GM19452 (cell line): ENCODE measurements around the gene NANS.
"Not testable (repeated sequence)": the region's sequence is repeated elsewhere in the genome, so short reads cannot be mapped to it uniquely, and the experiment has no call there.

Source experiments
- ATAC-seq: cut with Tn5 transposase; IDR thresholded peaks from one replicate; pipeline ENCODE4 v1.9.1; 2021; ENCODE audit not compliant: unreplicated experiment

Gene NANS

DNA sequence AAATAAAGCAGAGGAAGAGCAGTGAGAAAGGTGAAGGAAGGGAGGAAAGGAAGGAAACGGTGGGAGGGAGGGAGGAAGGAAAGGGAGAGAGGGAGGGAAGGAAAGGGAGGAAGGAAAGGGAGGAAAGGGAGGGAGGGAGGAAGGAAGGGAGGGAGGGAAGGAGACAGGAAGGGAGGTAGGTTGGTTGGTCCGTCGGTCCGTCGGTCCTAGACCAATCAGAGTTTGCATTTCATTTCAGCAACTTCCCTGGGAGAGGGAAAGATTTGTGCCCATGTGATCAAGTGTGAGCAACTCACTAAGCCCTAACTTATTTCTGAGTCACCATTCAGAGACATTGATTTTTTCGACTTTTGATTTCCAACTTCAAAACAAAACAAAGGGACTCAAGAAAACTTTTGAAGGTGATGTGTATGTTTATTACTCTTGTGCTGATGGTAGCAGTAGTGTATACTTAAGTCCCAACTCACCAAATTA lies 18.8 kb downstream of the NANS start:
- no peak for ATAC-seq

DNA sequence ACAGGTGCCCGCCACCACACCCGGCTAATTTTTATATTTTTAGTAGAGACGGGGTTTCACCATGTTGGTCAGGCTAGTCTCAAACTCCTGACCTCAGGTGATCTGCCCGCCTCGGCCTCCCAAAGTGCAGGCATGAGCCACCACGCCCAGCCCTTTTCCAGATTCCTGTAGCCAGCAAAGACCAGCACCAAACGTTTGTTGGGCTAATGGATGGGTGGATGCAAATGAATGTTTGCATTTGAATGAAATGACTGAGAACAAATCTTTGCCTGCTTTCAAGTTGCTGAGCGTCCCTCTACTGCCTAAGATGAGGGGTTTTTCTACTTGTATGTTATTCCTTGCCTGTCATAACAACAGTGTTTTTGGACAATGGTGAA lies 20.0 kb downstream of the NANS start:
- not testable (repeated sequence) for ATAC-seq

DNA sequence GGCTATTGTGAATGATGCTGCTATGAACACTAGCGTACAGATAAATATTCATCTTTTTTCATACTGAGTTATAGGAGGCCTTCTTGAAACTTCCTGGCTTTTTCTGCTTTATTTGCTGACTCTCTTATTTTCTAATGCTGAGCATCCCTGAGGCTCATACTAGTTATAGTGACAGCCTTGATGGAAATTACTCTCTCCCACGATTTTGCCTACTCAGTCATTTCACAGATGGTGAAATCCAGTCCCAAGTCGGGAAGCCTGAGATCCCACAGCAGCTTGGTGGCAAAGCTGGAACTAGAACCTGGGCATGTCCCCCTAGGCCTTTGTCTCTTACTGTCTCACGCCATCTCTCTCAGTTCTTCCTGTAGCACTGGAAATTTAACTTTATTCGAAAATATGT lies 22.4 kb downstream of the NANS start:
- ATAC-seq: no peak

DNA sequence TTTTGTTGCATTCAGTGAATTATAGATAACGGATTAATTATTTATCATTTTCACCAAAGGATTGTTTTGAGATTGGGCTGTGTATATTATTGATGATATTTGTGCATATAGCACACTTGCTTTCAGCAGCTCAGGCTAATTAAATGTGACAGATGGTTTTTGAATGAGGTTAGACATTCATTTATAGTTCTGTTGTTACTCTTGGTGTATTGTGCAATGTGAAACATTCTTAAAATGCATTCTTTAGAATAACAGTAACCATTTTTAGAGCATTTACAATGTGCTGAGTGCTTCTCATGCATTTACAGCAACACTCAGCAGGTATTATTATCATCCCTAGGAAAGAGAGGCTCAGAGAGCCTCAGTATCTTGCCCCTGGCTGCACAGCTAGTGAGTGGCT lies 23.8 kb downstream of the NANS start:
- ATAC-seq: no peak

DNA sequence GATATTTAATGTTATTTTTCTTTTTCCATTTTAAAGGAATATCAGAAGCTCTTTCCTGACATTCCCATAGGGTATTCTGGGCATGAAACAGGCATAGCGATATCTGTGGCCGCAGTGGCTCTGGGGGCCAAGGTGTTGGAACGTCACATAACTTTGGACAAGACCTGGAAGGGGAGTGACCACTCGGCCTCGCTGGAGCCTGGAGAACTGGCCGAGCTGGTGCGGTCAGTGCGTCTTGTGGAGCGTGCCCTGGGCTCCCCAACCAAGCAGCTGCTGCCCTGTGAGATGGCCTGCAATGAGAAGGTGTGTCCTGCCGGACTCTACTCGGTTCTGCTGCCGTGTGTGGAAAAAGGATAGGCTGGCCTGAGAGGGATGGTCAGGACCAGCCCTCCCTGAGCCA lies 24.2 kb downstream of the NANS start:
- ATAC-seq: no peak

DNA sequence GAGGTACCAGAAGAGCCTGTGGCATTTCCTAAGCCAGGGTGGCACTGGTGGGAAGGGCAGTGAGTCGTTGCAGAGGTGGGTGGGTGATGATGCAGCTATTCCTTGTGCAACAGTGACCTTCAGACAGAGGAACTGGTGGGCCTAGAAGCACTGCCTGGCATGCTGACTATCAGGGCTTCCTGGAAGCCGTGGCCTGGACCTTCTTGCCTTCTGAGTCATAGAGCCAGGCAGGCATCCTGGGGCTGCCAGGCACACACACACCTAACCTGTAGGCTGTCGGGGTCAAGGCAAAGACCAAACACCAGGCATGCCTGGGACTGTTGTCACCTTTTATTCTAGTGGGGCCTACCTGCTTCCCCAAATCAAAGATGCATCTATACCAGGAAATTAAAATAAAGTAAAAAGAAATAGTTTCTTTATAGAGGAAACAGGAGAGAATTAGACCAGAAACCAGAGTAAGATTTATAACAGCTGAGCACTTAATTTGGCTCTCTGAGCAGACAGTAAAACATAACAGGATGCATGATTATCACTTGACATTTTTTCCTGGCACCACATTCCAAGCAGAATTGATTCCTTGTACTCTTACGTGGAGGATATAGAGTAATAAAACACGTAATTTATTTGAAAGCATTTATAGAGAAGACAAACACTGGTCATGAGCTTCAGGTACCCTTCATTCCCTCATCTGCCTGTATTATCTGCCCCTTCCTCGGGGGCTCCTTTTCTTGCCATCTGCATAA lies 25.1 kb downstream of the NANS start:
- ATAC-seq: no peak

DNA sequence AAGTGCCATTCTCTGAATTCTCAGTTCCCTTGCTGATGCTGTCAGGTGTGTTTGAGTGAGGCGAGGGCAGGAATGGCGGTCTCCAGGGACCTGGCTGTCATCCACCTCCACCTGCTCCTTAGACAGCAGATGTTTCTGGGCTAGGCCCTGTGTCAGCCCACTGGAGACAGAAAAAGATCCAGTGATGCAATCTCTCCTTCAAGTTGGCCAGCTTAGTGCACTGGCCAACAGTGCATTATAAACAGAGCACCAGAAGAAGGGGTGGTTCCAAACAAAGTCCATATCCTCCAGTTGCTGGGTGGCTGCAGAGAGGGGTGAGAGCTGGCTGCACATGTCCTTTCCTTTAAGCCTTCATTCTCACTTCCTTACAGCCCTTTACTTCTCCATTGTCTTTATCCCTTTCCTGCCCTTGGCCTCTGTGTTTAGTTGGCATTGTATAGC lies 26.5 kb downstream of the NANS start:
- ATAC-seq: no peak

DNA sequence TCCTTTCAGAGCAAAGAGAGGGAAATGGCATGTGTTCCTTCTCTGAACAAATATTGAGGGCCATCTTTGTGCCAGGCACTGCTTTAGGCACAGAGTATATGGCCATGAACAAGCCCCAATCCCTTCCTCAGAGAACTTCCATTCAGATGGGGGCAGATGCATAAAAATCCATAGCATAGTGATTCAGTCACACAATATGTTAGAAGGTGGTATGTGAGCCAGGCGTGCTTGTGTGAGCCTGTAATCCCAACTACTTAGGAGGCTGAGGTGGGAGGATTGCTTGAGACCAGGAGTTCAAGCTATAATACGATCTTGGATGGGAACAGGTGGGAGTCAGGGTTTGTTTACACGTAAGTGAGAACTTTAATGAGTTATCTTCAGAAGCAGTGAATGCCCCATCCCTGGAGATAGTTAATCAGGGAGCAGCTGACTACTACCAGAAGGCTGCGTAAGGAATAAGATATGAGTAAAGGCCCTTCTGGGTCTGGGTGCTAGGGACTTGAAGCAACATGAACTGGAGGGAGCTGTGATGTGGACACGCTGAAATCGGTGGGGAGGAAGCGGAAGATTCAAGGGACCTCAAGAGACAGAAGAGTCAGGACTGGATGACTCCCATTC lies 27.1 kb downstream of the NANS start:
- no peak for ATAC-seq

DNA sequence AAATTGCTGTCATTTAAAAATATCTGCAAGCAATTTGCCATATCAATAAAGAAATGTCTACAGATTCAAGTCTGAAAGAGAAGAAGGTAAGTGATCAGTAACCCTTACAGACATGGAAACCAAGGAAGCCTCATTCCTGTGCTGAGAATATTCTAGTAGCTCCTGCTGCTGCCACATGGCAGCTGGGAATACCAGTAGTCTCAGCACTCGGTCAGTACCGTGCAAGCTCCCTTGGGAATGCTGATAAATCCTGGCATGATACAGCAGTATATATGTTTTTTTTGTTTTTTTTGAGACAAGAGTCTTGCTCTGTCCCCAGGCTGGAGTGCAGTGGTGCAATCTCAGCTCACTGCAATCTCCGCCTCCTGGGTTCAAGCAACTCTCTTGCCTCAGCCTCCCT lies 27.9 kb downstream of the NANS start:
- no peak for ATAC-seq

DNA sequence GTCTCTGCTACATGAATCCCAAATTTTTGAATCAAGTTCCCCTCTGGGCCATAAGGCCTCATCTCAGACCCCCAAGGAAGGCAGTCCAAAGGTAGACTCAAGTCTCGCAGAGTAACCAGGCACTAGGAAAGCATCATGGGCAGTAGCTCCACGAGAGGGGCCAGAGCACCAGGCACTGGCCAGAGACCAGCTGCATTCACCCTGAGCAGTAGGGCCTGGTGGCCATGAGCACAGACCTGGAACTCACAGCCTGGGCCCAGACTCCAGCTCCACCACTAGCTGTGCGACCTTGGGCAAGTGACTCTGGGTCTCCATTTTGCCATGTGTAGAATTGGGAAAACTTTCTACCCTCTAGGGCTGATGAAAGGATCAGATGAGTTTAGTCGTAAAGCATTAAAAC lies 28.5 kb downstream of the NANS start:
- ATAC-seq: no peak

DNA sequence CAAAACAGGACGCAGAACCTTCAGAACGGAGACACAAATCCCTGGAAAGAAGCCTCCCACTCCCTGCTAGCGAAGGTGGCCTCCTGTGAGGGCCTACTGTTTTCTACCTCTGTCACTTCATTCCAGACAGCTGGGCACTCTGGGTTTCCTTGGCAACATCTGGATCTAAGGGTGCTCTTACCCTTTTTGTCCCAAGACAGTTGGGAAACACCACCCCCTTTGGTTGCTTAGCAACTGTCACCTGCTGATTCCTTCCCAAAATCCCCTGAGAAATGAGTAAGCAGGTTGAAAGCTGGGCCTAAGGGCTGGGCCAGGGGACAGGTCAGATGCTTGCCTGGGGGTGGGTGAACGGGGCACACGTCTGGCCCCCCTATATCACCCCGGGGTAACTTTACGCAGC lies 29.4 kb downstream of the NANS start:
- ATAC-seq: no peak

DNA sequence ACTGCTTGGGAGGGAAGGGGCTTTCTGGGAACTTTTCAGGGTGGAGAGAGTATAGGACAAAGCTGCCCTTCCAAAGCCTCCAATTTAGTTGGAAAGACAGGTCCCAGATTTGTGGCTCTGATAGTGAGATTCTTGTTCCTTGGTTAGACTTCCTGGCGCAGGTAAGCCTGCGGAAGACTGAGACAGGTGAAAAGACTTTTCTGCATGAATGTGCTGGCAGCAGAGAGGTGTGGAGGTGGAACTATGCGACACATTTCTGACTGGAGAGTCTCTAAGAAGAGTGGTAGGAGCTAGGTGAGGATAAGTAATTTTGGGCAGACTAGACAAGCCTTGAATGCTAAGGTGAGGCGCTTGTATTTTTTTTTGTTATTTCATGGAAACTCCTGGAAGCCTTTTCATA lies 29.9 kb downstream of the NANS start:
- ATAC-seq: no peak

DNA sequence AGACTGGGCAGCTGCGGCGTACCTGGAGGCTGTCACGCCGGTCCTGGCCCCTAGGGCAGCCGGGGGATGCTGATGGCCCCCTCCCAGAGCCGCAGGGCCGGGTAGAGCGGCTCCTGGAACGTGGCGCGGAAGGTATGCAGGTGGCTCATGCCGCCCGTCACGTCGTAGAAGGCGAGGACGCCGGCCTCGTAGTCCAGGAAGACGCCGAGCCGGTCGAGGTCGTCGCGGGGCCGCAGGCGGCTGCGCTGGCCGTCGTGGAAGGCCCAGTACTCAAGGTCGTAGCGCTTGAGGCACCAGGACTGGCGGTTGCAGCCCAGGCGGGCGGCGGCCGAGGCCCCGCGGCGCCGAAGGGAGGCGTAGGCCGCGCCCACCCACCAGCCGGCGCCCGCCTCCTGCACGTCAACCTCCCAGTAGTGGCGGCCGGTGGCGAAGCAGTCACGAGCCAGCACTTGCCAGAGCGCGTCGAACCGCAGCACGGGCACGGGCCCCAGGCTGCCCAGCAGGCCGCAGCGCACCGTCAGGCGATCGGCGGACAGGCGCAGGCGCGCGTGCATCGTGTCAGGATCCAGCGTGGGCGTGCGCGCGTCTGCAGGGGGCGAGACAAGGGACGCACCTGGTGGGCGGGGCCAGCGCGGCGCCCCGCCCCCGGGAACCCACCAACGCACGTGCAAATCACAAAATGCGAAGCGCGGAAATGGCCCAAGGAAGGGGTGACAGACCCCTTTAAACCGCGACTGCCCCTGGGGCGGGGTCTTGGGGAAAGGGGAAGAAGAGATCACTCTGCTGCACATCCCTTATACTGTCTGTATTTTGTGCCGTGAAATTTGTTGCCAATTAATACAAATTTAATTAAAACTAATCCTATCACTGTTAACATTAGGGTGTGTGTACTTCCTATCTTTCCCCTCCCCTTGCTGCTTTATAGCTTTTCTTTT lies 31.2 kb downstream of the NANS start:
- ATAC-seq: no peak

DNA sequence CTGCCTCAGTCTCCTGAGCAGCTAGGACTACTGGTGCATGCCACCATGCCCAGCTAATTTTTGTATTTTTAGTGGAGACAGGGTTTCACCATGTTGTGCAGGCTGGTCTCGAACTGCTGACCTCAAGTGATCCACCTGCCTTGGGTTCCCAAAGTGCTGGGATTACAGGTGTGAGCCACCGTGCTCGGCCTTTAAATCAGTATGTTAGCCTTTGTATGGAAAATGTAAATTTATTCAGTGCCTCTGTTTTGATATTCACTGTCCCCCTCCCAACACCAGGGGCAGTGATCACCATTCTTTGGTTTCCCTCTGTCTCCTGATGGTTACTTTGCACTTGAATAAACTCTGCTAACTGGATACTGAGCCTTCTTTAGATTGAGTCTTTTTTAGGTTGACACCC lies 34.1 kb downstream of the NANS start:
- not testable (repeated sequence) for ATAC-seq

DNA sequence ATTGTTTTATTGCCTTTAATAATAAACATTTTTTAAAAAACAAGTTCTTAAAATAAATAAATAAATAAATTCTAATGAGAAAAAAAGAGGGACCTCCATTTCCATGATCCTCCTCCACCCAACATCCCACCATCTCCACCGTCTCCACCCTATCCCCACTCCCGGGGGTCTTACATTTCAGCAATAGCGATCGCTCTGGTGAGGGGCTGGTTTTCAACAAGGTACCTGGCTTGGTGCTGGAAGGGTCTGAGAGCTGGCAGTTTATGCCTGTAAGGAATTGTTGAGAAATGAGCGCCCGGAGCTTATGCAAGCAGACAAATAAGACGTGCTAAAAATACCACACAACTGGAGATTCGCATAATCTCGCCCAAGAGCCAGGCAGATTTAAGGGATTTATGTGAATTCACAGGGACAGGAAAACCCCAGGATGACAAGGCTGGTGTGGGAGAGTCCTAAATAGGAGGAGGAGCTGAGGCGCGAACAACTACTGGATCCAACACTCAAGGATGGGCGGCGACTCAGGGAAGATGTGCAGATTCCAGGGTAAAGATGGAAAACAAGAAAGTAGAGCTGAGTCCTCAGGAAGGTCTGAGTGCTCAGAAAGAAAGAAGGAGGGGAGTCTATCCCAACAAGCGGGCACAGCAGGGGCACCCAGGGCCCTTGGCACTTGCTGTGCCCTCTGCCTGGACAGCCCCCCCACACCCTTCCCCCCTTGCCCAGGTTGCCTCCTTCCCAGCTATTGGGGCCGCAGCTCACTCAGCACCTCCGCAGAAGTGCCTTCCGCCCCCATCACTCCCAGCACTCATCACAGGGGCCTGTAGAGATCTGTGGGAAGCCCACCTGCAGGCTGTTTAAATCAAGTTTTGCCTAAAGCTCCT lies 35.4 kb downstream of the NANS start:
- no peak for ATAC-seq

DNA sequence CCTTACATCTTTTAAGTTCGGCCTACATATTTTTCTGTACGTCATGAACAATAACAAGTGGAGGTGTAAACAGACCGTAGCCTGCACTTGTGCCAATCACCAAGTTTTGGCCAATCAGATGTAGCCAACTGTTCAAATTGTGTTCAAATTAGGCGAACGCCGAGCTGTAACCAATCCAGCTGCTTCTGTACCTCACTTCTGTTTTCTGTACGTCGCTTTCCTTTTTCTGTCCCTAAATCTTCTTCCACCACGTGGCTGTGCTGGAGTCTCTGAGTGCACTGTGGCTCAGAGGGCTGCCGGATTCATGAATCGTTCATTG lies 36.0 kb downstream of the NANS start:
- no peak for ATAC-seq

DNA sequence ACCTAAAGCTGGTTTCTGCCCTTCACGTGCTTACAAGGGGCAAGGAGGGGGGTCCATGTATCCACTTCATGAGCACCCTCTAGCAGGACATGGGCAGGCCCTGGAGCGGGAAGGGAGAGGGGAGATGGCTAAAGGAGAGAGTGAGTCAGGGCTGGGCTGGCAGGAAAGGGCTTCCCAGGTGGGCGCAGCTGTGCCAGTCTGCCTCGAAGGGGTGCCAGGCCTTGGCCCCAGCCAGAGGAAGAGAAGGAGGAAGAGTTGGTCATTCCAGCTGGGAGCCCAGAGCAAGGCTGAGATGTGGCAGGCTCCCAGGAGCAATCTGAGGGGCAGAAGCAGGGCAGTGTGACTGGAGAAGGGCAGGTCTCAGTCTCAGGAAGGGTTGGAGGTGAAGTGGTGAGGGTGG lies 37.8 kb downstream of the NANS start:
- ATAC-seq: no peak

DNA sequence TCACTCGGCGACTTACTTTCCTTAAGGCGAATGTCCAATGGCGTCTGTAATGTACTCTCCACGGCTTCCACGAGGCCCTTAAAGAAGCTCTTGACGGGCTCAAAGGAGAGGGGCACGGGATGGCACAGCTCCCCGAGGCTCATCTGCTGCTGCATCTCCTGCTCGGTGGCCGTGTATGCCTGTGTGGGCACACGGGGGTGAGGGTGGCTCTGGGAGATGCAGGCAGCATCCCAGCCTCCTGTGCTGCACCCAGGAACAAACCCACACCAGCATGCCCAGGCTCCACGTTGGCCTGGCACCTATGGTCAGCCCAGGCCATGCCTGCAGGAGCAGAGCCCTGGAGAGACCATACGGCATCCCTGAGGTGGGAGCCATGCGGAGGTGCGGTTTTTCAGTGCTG lies 38.3 kb downstream of the NANS start:
- no peak for ATAC-seq

DNA sequence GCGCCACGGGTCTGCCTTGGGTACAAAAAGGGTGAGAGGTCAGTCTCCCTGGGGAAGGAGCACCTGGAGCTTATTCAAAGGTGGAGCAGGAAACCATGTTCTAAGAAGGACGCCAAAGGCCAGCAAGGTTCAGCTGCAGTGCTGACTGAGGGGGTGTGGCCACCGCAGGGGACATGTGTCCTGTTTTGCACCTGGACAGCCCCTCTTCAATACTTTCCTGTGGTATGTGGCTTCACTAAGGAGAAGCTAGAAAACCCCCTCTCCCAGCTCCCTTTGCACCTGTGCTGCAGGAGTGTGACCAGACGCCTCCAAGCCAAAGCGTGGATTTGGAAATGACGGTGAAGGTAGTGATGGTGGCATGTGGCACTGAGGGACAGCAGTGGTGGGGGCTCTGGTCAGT lies 38.9 kb downstream of the NANS start:
- ATAC-seq: no peak

DNA sequence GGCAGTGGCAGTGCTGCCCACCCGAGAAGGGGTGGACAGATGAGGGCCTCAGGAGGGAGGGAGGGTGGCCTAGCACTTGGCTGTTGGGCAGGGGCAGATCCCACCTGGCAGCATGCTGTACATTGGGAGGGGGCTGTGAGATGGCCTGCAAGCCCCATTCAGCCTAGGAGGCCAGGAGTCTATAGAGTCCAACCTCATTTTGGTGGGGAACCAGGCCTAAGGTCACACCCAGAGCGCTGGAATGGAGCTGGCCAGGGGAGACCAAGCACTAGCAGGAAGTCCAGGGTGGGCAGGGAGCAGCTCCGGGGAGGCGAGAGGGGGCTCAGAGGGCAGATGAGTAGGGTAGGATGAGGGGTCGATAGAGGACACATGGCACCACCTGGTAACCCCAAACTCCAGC lies 39.6 kb downstream of the NANS start:
- no peak for ATAC-seq

DNA sequence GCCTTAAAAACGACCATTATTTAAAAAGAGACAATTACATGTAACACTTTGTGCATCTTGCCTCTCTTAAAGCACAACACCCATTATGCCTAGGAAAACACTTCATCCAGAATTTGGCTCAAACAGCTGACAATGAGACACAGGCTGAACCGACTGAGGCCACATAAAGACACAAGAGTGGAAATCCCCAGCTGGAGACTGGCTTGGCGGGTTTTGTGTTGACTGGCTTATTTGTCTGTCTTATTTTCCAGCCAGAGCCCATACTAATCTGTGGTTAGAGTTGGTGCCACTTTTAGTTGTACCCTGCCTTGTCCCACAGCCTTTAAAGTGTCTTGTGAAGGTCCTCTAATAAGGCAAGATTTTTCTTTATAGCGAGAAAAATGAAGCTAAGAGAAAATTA lies 41.3 kb downstream of the NANS start:
- ATAC-seq: no peak
